Uterus (tissue), 4 donors: Measurements from ENCODE around the gene PTPRM. TPM values are rescaled to one million over a fixed set of nuclear protein-coding genes. Genes with fewer than 3 reads are reported as not detected.
A peak's percentile ranks its signal among the peaks of the same experiment; 100 is the strongest.

Experiments
- DNase-seq, 2 donors: peaks; one replicate each; pipeline ENCODE4 v3.0.0-alpha.2; 2019 to 2020
- H3K27ac ChIP-seq, 2 donors: fragments of 200-600 bp; sonication (generic); 1 replicate in 1 of 2; 2 replicates in 1 of 2; pipeline ENCODE4 v1.5.1; 2016 to 2018
- H3K27me3 ChIP-seq, 2 donors: fragments of 200-600 bp; sonication (generic); one replicate each; pipeline ENCODE4 v1.5.1; 2018 to 2019; ENCODE audit warnings: control low read depth in 1 of 2
- H3K36me3 ChIP-seq, 2 donors: fragments of 200-600 bp; sonication (generic); one replicate each; pipeline ENCODE4 v1.5.1; 2019; ENCODE audit warnings: control low read depth in 1 of 2
- H3K4me1 ChIP-seq, 2 donors: fragments of 200-600 bp; sonication (generic); one replicate each; pipeline ENCODE4 v1.5.1; 2018 to 2019; ENCODE audit warnings: control low read depth in 1 of 2
- H3K4me3 ChIP-seq, 2 donors: fragments of 200-600 bp; sonication (generic); 1 replicate in 1 of 2; 2 replicates in 1 of 2; pipeline ENCODE4 v1.5.1; 2018 to 2019; ENCODE audit warnings: mild to moderate bottlenecking in 1 of 2
- H3K9me3 ChIP-seq, 2 donors: fragments of 200-600 bp; sonication (generic); one replicate each; pipeline ENCODE4 v1.5.1; 2019; ENCODE audit warnings: control low read depth in 1 of 2
- CTCF ChIP-seq, 4 experiments: fragments of 200-600 bp in 2 of 4; fragments of 450-650 bp in 2 of 4; sonication (generic) in 2 of 4; IDR thresholded peaks; one replicate each; pipeline ENCODE4 v1.5.1; 2016 to 2019; ENCODE audit warnings: antibody characterized with exemption in 4 of 4, mild to moderate bottlenecking in 2 of 4, moderate library complexity in 1 of 4
- POLR2A ChIP-seq, 2 donors: fragments of 450-650 bp; IDR thresholded peaks; one replicate each; pipeline ENCODE4 v1.6.1; 2016; ENCODE audit warnings: antibody characterized with exemption in 2 of 2, mild to moderate bottlenecking in 1 of 2, moderate library complexity in 1 of 2
- intact Hi-C: fragments of 100-400 bp; cut with DNase I; formaldehyde crosslinking; loops from one replicate; pipeline ENCODE4 v1.15.1; 2023; ENCODE audit warnings: low total_unique reads
- total RNA-seq, 4 donors: library from RNA; depleted of rRNA in 3 of 4; stranded (reverse); fragments of >200 nt in 3 of 4; gene quantifications; one replicate each; pipeline versions ENCODE4 v1.1.0 to v1.2.4, GENCODE V29; 2014 to 2023
- donor health status: DM: yes; HTN: yes; CAD: no.

PTPRM gene
- total RNA-seq, 4 donors from 2014 or later, result 62.0 to 127 (median 85.7) TPM

- no peak for TF ChIP-seq CTCF (IDR thresholded peaks at IDR 0.05)
- TF ChIP-seq POLR2A (IDR thresholded peaks at IDR 0.05), result no peak
- intact Hi-C loops, result no loop called here
- H3K9me3 ChIP-seq, result no peaks in the 10 kb centered on the region
- no peaks in the 10 kb centered on the region for H3K4me1 ChIP-seq
- H3K4me3 ChIP-seq, result no peak overlapping the region
- no peak overlapping the region for H3K27ac ChIP-seq
- no peaks in the 10 kb centered on the region for H3K27me3 ChIP-seq
- no peak for DNase-seq
- no peaks in the 10 kb centered on the region for H3K36me3 ChIP-seq
Observed at GRCh38 chr18:7889515-7889914, 322.4 kb downstream of the PTPRM start.

GRCh38 chr18:7890075-7890474 lies 323.0 kb downstream of the PTPRM start:
- H3K4me3 ChIP-seq, result no peak overlapping the region
- no peaks in the 10 kb centered on the region for H3K9me3 ChIP-seq
- intact Hi-C loops, result no loop called here
- TF ChIP-seq POLR2A (IDR thresholded peaks at IDR 0.05) (no peak), CTCF (IDR thresholded peaks at IDR 0.05) (no peak)
- peak in 1 of 2 donors; percentile 28 for DNase-seq
- no peaks in the 10 kb centered on the region for H3K27me3 ChIP-seq
- no peaks in the 10 kb centered on the region for H3K4me1 ChIP-seq
- H3K36me3 ChIP-seq, result no peaks in the 10 kb centered on the region
- H3K27ac ChIP-seq, result no peak overlapping the region

DNA sequence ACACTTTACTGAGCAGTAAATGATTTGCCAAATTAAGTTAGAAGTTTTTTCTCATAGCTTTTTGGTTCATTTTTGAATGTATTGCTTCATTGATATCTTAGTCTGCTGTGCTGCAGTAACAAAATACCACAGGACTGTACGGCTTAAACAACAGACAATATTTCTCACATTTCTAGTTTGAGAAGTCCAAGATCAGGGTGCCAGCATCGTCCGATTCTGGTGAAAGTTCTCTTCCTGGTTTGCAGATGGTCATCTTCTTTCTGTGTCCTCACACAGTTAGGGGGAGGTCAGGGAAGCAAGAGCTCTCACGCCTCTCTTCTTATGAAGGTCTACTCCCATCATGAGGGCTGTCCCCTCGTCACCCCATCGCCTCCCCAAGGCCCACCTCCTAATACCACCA lies 325.4 kb downstream of the PTPRM start:
- Histone ChIP-seq H3K36me3 (no peaks in the 10 kb centered on the region), H3K27me3 (no peaks in the 10 kb centered on the region), H3K4me3 (no peak overlapping the region), H3K9me3 (no peaks in the 10 kb centered on the region), H3K4me1 (no peaks in the 10 kb centered on the region), H3K27ac (no peak overlapping the region)
- no peak for TF ChIP-seq CTCF (IDR thresholded peaks at IDR 0.05)
- no peak for TF ChIP-seq POLR2A (IDR thresholded peaks at IDR 0.05)
- intact Hi-C loops, result no loop called here
- no peak for DNase-seq

- H3K27me3 ChIP-seq, result no peaks in the 10 kb centered on the region
- H3K27ac ChIP-seq, result no peak overlapping the region
- no peaks in the 10 kb centered on the region for H3K4me1 ChIP-seq
- TF ChIP-seq CTCF (IDR thresholded peaks at IDR 0.05), result no peak
- no peak for TF ChIP-seq POLR2A (IDR thresholded peaks at IDR 0.05)
- H3K9me3 ChIP-seq, result no peaks in the 10 kb centered on the region
- no peak overlapping the region for H3K4me3 ChIP-seq
- H3K36me3 ChIP-seq, result no peaks in the 10 kb centered on the region
- intact Hi-C loops, result no loop called here
- DNase-seq, result no peak
Observed at GRCh38 chr18:7894592-7894991, 327.5 kb downstream of the PTPRM start.

GRCh38 chr18:7895346-7895745 lies 328.2 kb downstream of the PTPRM start:
- H3K4me1 ChIP-seq, result no peaks in the 10 kb centered on the region
- DNase-seq, result no peak
- intact Hi-C loops, result no loop called here
- H3K36me3 ChIP-seq, result no peaks in the 10 kb centered on the region
- H3K9me3 ChIP-seq, result no peaks in the 10 kb centered on the region
- TF ChIP-seq CTCF (IDR thresholded peaks at IDR 0.05), result no peak
- TF ChIP-seq POLR2A (IDR thresholded peaks at IDR 0.05), result no peak
- no peak overlapping the region for H3K27ac ChIP-seq
- H3K27me3 ChIP-seq, result no peaks in the 10 kb centered on the region
- H3K4me3 ChIP-seq, result no peak overlapping the region
